Endometrial microvascular endothelial cells (primary cell): ENCODE results near the gene MDN1. TPM values are rescaled to one million over a fixed set of nuclear protein-coding genes. Genes with fewer than 3 reads are reported as not detected.
"Not testable (repeated sequence)": the region's sequence is repeated elsewhere in the genome, so short reads cannot be mapped to it uniquely, and the experiment has no call there.

Experiments used
- in situ Hi-C: cut with HindIII; loops from 2 replicates; pipeline ENCODE4 v1.10.0; 2017; ENCODE audit warnings: low sequenced_read_pairs, low pct_unique_long_range_greater_than_20kb; ENCODE audit errors: inconsistent ontology term
- total RNA-seq: library from RNA; depleted of rRNA; stranded (reverse); fragments of >200 nt; gene quantifications from one replicate; pipeline ENCODE4 v1.2.3, GENCODE V29; 2015; ENCODE audit errors: inconsistent ontology term

MDN1 gene
- total RNA-seq, 1 donor from 2014 or later: 11.1 TPM

- in situ Hi-C loops: not testable (repeated sequence)
These were observed 8.9 kb upstream of the MDN1 start for GRCh38 chr6:89828475-89828987.

GRCh38 chr6:89826029-89826528, 6.5 kb upstream of the MDN1 start:
- in situ Hi-C loops: no loop called here

GRCh38 chr6:89818977-89819335, 638 bp downstream of the MDN1 start:
- in situ Hi-C loops: no loop called here

- in situ Hi-C loops: no loop called here
These were observed 2.1 kb downstream of the MDN1 start for GRCh38 chr6:89817481-89817880.

- in situ Hi-C loops: not testable (repeated sequence)
These were observed 6.2 kb downstream of the MDN1 start for GRCh38 chr6:89813422-89813821.

DNA sequence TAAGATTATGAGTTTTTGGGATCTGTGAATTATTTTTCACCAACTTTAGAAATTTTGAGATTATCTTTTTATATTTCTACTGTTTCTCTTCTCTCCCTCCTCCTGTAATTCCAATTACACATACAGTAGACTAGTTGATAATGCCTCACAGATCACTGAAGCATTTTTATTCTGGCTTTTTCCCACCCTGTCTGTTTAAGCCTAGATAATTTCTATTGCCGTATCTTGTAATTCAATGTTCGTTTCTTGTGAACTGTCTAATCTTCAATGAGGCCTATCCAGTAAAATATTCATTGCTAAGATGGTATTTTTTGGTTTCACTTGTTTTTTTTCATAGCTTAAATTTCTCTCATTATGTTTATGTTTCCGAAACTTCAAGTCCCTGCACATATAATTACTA, 12.0 kb downstream of the MDN1 start:
- in situ Hi-C loops: no loop called here

GRCh38 chr6:89805814-89806371, 13.7 kb downstream of the MDN1 start:
- in situ Hi-C loops: no loop called here

- in situ Hi-C loops: no loop called here
These were observed 16.3 kb downstream of the MDN1 start for GRCh38 chr6:89803271-89803670.

DNA sequence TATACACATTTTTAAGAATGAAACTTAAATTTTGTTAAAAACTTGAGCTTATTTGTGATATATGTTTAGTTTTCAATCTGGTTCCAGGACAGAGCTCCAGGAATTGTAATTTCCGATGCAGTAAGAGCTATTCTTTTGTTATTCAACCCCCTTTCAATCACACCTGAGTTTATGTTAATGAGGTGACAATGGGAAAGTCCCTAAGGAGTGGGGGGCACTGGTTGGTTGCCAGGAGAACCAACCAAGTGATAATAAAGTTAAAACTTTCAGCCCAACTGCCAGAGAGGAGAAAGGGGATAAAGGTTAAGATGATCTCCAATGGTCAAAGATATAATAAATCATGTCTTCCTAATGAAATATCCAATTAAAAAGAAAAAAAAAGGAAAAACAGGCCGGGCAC, 19.8 kb downstream of the MDN1 start:
- in situ Hi-C loops: no loop called here

- in situ Hi-C loops: no loop called here
These were observed 20.5 kb downstream of the MDN1 start for GRCh38 chr6:89799096-89799495.

DNA sequence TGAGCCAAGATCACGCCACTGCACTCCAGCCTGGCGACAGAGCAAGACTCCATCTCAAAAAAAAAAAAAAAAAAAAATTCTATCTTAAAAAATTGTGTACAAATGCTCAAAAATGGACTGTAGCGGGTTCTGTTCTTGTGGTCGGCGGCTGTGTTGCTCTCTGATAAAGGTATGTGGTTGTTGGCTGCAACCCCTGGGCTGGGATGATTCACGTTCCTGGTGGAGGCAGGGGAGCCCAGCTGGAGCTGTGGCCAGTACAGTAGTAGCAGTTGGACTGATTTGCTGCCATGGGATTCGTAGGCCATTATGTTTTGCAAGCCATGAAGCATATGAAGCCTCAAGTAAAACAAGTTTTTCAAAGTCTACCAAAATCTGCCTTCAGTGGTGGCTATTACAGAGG, 22.3 kb downstream of the MDN1 start:
- in situ Hi-C loops: no loop called here

DNA sequence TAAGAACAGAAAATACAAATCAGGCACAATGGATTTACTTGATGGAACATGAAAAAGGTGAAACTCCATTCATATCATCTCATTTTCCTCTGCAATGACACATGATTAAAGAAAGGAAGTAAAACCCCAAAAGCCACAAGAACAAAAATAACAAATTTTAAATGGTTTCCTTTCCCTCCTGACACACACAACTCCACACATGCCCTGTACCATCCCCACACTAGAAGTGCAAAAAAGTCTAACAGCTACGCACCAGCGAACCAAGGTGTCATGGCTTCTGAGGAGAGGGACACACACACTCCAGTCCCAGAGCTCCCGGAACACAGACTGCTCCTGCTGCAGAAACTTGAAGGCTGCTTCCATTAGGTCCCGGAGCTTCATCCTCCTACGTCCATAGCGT, 25.3 kb downstream of the MDN1 start:
- in situ Hi-C loops: no loop called here

- in situ Hi-C loops: no loop called here
These were observed 26.0 kb downstream of the MDN1 start for GRCh38 chr6:89793586-89793985.

- in situ Hi-C loops: no loop called here
These were observed 26.7 kb downstream of the MDN1 start for GRCh38 chr6:89792881-89793280.

GRCh38 chr6:89790403-89790802, 29.2 kb downstream of the MDN1 start:
- in situ Hi-C loops: no loop called here

DNA sequence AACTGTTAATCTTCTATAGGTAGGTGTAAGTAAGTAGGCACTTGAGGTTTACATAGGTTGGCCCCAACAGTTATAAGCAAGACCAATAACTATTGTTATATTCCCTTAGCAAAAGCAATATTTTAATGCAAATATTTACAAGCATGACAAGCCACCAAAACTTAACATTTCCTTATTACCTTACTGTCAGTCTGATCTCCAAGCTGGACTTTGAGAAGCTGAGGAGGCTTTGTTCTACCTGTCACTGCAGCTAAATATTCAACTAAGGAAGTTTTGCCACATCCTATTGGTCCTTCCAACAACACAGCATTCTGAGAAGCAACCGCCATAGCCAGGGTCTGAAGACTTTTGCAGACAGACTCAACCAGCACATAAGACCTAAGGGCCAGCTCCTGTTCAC, 29.6 kb downstream of the MDN1 start:
- in situ Hi-C loops: no loop called here

DNA sequence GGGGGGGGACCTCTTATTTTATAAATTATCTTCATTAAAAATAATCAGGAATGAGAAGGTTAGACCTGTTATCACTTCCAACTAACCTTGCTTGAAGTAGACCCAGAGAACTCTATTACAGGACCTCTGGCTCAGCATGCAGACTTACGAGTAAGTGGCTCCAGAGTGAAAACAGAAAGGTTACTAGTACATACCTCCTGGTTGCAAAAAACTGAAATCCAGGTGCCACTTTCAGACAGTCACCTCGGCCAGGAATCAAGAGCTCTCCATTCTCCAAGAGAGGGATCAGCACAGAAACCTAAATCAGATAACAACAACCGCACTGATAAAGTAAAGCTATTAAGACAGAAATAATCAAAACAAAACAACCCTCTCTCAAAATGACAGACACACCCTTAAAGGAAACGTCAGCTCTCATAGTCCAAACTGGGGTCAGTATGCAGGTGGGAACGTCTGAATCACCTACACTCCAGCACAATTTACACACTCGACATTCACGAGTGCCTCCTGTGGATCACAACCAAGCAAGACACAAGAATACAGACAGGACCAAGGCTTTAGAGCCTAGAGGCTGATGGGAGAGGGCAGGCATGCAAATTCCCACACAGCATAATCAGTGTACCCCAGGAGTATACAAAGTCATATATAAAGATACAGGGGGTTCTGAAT, 31.8 kb downstream of the MDN1 start:
- in situ Hi-C loops: no loop called here

GRCh38 chr6:89786970-89787369, 32.6 kb downstream of the MDN1 start:
- in situ Hi-C loops: no loop called here

- in situ Hi-C loops: no loop called here
These were observed 34.8 kb downstream of the MDN1 start for GRCh38 chr6:89784838-89785237.

DNA sequence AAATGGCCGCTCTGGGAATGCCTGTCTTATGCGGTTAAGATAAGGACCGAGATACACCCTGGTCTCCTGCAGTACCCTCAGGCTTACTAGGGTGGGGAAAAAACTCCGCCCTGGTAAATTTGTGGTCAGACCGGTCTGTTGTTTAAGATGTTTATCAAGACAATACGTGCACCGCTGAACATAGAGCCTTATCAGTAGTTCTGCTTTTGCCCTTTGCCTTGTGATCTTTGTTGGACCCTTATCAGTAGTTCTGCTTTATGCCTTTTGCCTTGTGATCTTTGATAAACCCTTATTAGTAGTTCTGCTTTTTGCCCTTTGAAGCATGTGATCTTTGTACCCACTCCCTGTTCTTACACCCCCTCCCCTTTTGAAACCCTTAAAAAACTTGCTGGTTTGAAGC, 36.3 kb downstream of the MDN1 start:
- in situ Hi-C loops: not testable (repeated sequence)

DNA sequence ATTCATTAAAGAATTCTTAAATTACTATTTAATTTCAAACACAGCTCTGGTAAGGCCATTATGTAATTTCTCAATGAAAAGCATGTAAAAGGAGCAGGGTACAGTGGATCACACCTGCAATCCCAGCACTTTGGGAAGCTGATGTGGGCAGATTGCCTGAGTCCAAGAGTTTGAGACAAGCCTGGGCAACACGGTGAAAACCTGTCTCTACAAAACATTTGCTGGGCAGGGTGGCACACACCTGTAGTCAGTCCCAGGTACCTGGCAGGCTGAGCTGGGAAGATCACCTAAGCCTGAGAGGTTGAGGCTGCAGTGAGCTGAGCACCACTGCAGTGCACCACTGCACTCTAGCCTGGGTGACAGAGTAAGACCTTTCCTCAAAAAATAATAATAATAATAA, 37.4 kb downstream of the MDN1 start:
- in situ Hi-C loops: no loop called here
